ENCODE measurements around the gene GLRX. TPM values are rescaled to one million over a fixed set of nuclear protein-coding genes. Genes with fewer than 3 reads are reported as not detected.
"Not testable (repeated sequence)": the region's sequence is repeated elsewhere in the genome, so short reads cannot be mapped to it uniquely, and the experiment has no call there.

Gene GLRX
- polyA plus RNA-seq, 1 experiment: 295 TPM

- ChIA-PET CTCF (interaction anchor here (0.5 to 2.3 kb wide), 4 partner anchors 9 to 174 kb away, joined by 3 to 11 read pairs (median 3); no protein-coding TSS in a partner anchor), POLR2A (no interaction called here)
- DNase-seq (ENCODE audit: low read depth): no peak
- Histone ChIP-seq H3K4me3 (ENCODE audit: low read depth, low read length) (no peak overlapping the region), H3K36me3 (ENCODE audit: control insufficient read depth, insufficient read depth, low read length) (no peaks in the 10 kb centered on the region), H3K27me3 (ENCODE audit: control insufficient read depth, insufficient read depth, low read length) (no peaks in the 10 kb centered on the region)
- no peak for TF ChIP-seq CTCF (IDR thresholded peaks at IDR 0.05; ENCODE audit: insufficient read depth, low read depth, low read length)
Measured at GRCh38 chr5:95838556-95838955, 16.0 kb upstream of the GLRX start.

DNA sequence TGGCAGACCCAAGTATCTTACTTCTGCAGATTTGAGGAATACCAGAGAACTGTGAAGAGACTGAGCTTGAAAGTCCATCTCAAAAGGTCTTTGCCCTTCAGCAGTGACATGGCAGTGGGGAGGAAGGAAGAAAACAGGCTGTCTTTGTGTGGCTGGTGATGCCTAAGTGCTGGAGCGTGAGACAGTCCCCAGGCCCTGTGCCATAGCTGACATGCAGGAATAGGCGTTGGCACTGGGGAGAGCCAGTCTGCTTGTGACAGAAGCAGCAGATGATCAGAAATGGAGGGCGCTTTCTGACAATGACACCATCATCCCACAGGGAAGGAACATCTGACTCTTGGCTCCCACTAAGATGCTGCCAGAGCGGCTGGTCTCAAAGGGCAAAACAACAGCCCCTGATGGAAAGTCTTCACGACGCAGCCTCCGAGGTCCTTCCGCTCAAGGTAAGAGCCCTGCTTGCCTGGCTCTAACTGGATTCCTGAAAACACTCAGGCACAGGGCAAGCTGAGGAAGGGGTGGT is 15.5 kb upstream of the GLRX start:
- no peak for TF ChIP-seq CTCF (IDR thresholded peaks at IDR 0.05; ENCODE audit: insufficient read depth, low read depth, low read length)
- Histone ChIP-seq H3K4me3 (ENCODE audit: low read depth, low read length) (no peak overlapping the region), H3K36me3 (ENCODE audit: control insufficient read depth, insufficient read depth, low read length) (no peaks in the 10 kb centered on the region), H3K27me3 (ENCODE audit: control insufficient read depth, insufficient read depth, low read length) (no peaks in the 10 kb centered on the region)
- POLR2A ChIA-PET: no interaction called here
- no peak for DNase-seq (ENCODE audit: low read depth)
- CTCF ChIA-PET: interaction anchor here (0.5 to 2.3 kb wide), 5 partner anchors 10 to 174 kb away, joined by 3 to 11 read pairs (median 3); no protein-coding TSS in a partner anchor

DNA sequence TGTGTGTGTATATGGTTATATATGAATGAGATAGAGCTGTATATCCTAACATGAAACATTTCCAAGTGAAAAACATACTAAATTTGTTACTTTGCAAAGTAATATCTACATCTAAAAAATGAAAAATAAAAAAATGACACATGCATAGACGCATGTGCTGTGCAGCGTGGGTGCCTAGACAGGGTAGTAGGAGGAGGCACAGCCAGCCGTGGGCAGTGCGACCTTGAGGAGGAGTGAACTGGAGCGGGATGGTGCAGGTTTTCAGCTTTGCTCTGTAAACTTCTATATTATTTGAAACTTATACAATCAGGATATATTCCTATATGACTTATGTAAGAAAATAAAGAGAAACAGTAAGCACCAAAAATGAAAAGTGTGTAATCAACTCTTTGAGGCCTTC is 15.0 kb upstream of the GLRX start:
- no peaks in the 10 kb centered on the region for H3K27me3 ChIP-seq (ENCODE audit: control insufficient read depth, insufficient read depth, low read length)
- no peaks in the 10 kb centered on the region for H3K36me3 ChIP-seq (ENCODE audit: control insufficient read depth, insufficient read depth, low read length)
- no peak for DNase-seq (ENCODE audit: low read depth)
- H3K4me3 ChIP-seq (ENCODE audit: low read depth, low read length): no peak overlapping the region
- POLR2A ChIA-PET: no interaction called here
- CTCF ChIA-PET: interaction anchor here (0.8 to 1.7 kb wide), 4 partner anchors 15 to 56 kb away, joined by 3 to 4 read pairs (median 3); partner anchors contain the start of gene GLRX
- TF ChIP-seq CTCF (IDR thresholded peaks at IDR 0.05; ENCODE audit: insufficient read depth, low read depth, low read length): no peak

GRCh38 chr5:95836971-95837370 is 14.4 kb upstream of the GLRX start:
- not testable (repeated sequence) for DNase-seq (ENCODE audit: low read depth); H3K27me3 ChIP-seq (ENCODE audit: control insufficient read depth, insufficient read depth, low read length); H3K4me3 ChIP-seq (ENCODE audit: low read depth, low read length); H3K36me3 ChIP-seq (ENCODE audit: control insufficient read depth, insufficient read depth, low read length)
- POLR2A ChIA-PET: interaction anchor here (1.2 kb wide), 1 partner anchor 14 kb away, joined by 3 read pairs; the partner anchor contains the start of gene GLRX
- CTCF ChIA-PET: interaction anchor here (0.8 to 1.7 kb wide), 5 partner anchors 10 to 56 kb away, joined by 3 to 4 read pairs (median 3); partner anchors contain the start of gene GLRX

- CTCF ChIA-PET: interaction anchor here (0.8 to 1.7 kb wide), 4 partner anchors 10 to 55 kb away, joined by 3 to 4 read pairs (median 3); no protein-coding TSS in a partner anchor
- TF ChIP-seq CTCF (IDR thresholded peaks at IDR 0.05; ENCODE audit: insufficient read depth, low read depth, low read length): no peak
- POLR2A ChIA-PET: interaction anchor here (1.2 kb wide), 1 partner anchor 14 kb away, joined by 3 read pairs; the partner anchor contains the start of gene GLRX
- no peak for DNase-seq (ENCODE audit: low read depth)
- Histone ChIP-seq H3K36me3 (ENCODE audit: control insufficient read depth, insufficient read depth, low read length) (no peaks in the 10 kb centered on the region), H3K27me3 (ENCODE audit: control insufficient read depth, insufficient read depth, low read length) (no peaks in the 10 kb centered on the region), H3K4me3 (ENCODE audit: low read depth, low read length) (no peak overlapping the region)
Measured at GRCh38 chr5:95836544-95836943, 14.0 kb upstream of the GLRX start.
